Lower lobe of right lung (tissue), 2 donors: ENCODE results near the gene MRPL4. TPM values are rescaled to one million over a fixed set of nuclear protein-coding genes. Genes with fewer than 3 reads are reported as not detected.

Experiments
- ATAC-seq, 2 donors: fragments of 200-7000 bp; cut with Tn5 transposase; one replicate each; pipeline ENCODE4 v1.9.1; 2020 to 2022; ENCODE audit warnings: mild to moderate bottlenecking in 2 of 2, moderate library complexity in 2 of 2
- DNase-seq: peaks from one replicate; pipeline ENCODE4 v3.0.0-alpha.2; 2020
- H3K27ac ChIP-seq: fragments of 200-600 bp; one replicate; pipeline ENCODE4 v1.8.0; 2022
- H3K27me3 ChIP-seq: fragments of 200-600 bp; one replicate; pipeline ENCODE4 v1.8.0; 2022; ENCODE audit warnings: low read depth
- H3K36me3 ChIP-seq: fragments of 200-600 bp; one replicate; pipeline ENCODE4 v1.8.0; 2022; ENCODE audit warnings: mild to moderate bottlenecking
- H3K4me1 ChIP-seq: fragments of 200-600 bp; one replicate; pipeline ENCODE4 v1.8.0; 2022
- H3K4me3 ChIP-seq: fragments of 200-600 bp; one replicate; pipeline ENCODE4 v1.8.0; 2022; ENCODE audit warnings: mild to moderate bottlenecking
- H3K9me3 ChIP-seq: fragments of 200-600 bp; one replicate; pipeline ENCODE4 v1.8.0; 2022
- CTCF ChIP-seq: fragments of 200-600 bp; IDR thresholded peaks from one replicate; pipeline ENCODE4 v1.8.0; 2022; ENCODE audit warnings: antibody characterized with exemption, mild to moderate bottlenecking
- intact Hi-C: fragments of 100-400 bp; cut with DNase I; formaldehyde crosslinking; loops from one replicate; pipeline ENCODE4 v1.11.0; 2022
- microRNA-seq: library from miRNA; unstranded; fragments of <30 nt; microRNA quantifications from one replicate; pipeline ENCODE4 v1.2.0, GENCODE V29; 2020; ENCODE audit warnings: borderline number of aligned reads
- total RNA-seq: library from RNA; stranded (reverse); fragmentation: NEBNext Ultra II Directional; extraction: Animal tissue kit (Norgen Biotek cat#: 25700); gene quantifications from one replicate; pipeline ENCODE4 v1.2.1, GENCODE V29; 2021
- donor health status: DM: no; HTN: yes; CAD: no; lungs with severe emphysema.

The MRPL4 gene
- total RNA-seq, 1 donor from 2014 or later: 40.3 TPM

GRCh38 chr19:10309423-10309822, 57.4 kb downstream of the MRPL4 start, which contains the start of gene ZGLP1:
TSS of gene ZGLP1 (minus strand) at chr19:10309815.
- H3K4me3 ChIP-seq: no peak within 1 kb of the TSS
- ATAC-seq (no peak), DNase-seq (no peak)
- TF ChIP-seq CTCF: no peak
- no peaks in the 10 kb centered on the region for H3K9me3 ChIP-seq
- peaks cover 8% of the 10 kb centered on the region for H3K36me3 ChIP-seq
- intact Hi-C loops: no loop called here
- H3K27me3 ChIP-seq: no peaks in the 10 kb centered on the region
- H3K27ac ChIP-seq: no peak within 1 kb of the TSS
- peaks cover under 1% of the 10 kb centered on the region for H3K4me1 ChIP-seq

Small RNA genes lying within 50 kb of the gene (microRNA-seq; reads per million reads assigned to microRNA genes)
- not detected for gene MIR4322

Other genes starting within 250 kb of the MRPL4 start
- 8.9 TPM for gene COL5A3, start 241.7 kb upstream of the MRPL4 start, total RNA-seq
- gene RDH8, start 238.7 kb upstream of the MRPL4 start, total RNA-seq: not detected
- gene SHFL, start 165.9 kb upstream of the MRPL4 start, total RNA-seq: 43.4 TPM
- 0.44 TPM for gene ANGPTL6, start 149.5 kb upstream of the MRPL4 start, total RNA-seq
- 30.8 TPM for gene PPAN, start 145.9 kb upstream of the MRPL4 start, total RNA-seq
- gene P2RY11, start 140.5 kb upstream of the MRPL4 start, total RNA-seq: 15.6 TPM
- gene EIF3G, start 132.3 kb upstream of the MRPL4 start, total RNA-seq: 158 TPM
- gene DNMT1, start 57.3 kb upstream of the MRPL4 start, total RNA-seq: 65.5 TPM
- gene S1PR2, start 20.9 kb upstream of the MRPL4 start, total RNA-seq: 15.4 TPM
- 95.9 TPM for gene ICAM1, start 18.9 kb downstream of the MRPL4 start, total RNA-seq
- gene ICAM4, start 34.7 kb downstream of the MRPL4 start, total RNA-seq: 10.0 TPM
- gene ICAM5, start 37.7 kb downstream of the MRPL4 start, total RNA-seq: 15.3 TPM
- gene ZGLP1, start 57.6 kb downstream of the MRPL4 start, total RNA-seq: 6.2 TPM
- gene FDX2, start 63.8 kb downstream of the MRPL4 start, total RNA-seq: 16.8 TPM
- 29.6 TPM for gene RAVER1, start 81.3 kb downstream of the MRPL4 start, total RNA-seq
- 33.0 TPM for gene ICAM3, start 87.4 kb downstream of the MRPL4 start, total RNA-seq
- 164 TPM for gene TYK2, start 128.4 kb downstream of the MRPL4 start, total RNA-seq
- gene CDC37, start 151.3 kb downstream of the MRPL4 start, total RNA-seq: 154 TPM
- gene PDE4A, start 168.3 kb downstream of the MRPL4 start, total RNA-seq: 35.9 TPM